IMR-90 (cell line): ENCODE measurements around the gene LBH.

Experiments
- CEBPB ChIP-seq: IDR thresholded peaks from 2 replicates; pipeline ENCODE4 v1.6.1; 2012; ENCODE audit warnings: low read depth, low read length, improper control_type of control experiment
- POLR2A ChIP-seq: IDR thresholded peaks from 2 replicates; pipeline ENCODE4 v1.6.1; 2012; ENCODE audit warnings: mild to moderate bottlenecking, low read depth, low read length
- RFX5 ChIP-seq: IDR thresholded peaks from 2 replicates; pipeline ENCODE4 v1.8.0; 2012; ENCODE audit warnings: low read depth, mild to moderate bottlenecking, low read length, moderate library complexity
- SMC3 ChIP-seq: fragments of 150-350 bp; IDR thresholded peaks from 2 replicates; pipeline ENCODE4 v1.6.1; 2016; ENCODE audit warnings: low read depth, mild to moderate bottlenecking, antibody characterized with exemption, low read length, moderate library complexity
- TF ChIP-seq, protein P1 (sequence below): conservative IDR thresholded peaks from 2 replicates; pipeline ENCODE4 v1.5.1; 2012; ENCODE audit warnings: mild to moderate bottlenecking, low read depth, low read length, improper control_type of control experiment

DNA sequence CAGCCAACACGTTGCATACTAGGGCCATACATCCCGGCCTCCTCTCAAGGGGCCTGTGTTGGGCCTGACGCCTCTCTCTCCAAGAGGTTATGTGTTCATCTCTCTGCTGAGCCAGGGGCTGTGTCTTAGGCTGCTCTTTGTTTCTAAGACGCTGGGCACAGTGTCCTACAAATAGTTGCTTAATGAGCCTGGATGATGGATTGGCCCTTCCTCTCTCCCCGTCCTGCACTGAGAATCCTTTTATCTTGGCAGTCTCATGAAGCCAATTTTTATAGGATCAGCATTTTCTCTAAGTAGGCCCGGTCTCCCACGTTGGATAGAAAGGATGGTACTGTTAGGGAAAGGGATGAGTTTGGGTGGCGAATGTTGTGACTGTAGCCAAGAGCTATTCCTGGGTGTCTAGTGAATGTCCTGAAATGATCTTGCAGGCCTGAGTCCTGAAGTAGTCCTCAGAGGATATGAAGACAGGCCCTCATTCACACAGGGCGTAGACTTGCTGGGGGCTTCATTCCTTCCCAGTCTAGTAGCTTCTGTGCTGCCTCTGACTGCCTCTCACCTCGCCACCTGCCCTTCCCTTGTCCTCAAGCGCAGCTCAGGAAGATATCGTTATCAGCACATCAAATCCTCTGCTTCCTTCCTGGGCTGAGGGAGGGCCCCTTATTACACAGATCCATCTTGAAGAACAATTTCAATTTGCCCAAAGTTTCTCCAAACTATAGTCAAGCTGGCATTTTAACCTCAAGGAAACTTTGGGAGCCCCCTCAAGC lies 8.8 kb downstream of the LBH start:
- TF ChIP-seq, protein P1, sequence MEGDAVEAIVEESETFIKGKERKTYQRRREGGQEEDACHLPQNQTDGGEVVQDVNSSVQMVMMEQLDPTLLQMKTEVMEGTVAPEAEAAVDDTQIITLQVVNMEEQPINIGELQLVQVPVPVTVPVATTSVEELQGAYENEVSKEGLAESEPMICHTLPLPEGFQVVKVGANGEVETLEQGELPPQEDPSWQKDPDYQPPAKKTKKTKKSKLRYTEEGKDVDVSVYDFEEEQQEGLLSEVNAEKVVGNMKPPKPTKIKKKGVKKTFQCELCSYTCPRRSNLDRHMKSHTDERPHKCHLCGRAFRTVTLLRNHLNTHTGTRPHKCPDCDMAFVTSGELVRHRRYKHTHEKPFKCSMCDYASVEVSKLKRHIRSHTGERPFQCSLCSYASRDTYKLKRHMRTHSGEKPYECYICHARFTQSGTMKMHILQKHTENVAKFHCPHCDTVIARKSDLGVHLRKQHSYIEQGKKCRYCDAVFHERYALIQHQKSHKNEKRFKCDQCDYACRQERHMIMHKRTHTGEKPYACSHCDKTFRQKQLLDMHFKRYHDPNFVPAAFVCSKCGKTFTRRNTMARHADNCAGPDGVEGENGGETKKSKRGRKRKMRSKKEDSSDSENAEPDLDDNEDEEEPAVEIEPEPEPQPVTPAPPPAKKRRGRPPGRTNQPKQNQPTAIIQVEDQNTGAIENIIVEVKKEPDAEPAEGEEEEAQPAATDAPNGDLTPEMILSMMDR: no peak
- TF ChIP-seq SMC3 (no peak), CEBPB (no peak), POLR2A (no peak), RFX5 (no peak)
